ENCODE data around the gene GMDS. TPM values are rescaled to one million over a fixed set of nuclear protein-coding genes. Genes with fewer than 3 reads are reported as not detected.

The GMDS gene
- total RNA-seq, 1 donor from 2014 or later, result 12.6 TPM

DNA sequence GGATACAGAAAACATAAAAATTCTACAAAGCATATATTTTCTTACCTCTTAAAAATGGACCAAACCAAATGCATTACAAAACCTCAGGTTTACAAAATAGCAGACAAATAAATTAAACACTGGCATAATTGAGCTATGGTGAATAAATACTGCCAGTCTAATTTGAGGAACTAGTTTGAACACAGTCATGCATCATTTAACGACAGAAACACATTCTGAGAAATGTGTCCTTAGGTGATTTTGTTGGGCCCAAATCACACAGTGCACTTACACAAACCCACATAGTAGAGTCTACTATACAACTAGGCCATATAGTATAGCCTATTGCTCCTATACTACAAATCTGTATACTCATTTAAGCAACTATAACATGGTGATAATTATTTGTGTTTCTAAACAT, 420.1 kb downstream of the GMDS start:
- DNase-seq, result no peak

DNA sequence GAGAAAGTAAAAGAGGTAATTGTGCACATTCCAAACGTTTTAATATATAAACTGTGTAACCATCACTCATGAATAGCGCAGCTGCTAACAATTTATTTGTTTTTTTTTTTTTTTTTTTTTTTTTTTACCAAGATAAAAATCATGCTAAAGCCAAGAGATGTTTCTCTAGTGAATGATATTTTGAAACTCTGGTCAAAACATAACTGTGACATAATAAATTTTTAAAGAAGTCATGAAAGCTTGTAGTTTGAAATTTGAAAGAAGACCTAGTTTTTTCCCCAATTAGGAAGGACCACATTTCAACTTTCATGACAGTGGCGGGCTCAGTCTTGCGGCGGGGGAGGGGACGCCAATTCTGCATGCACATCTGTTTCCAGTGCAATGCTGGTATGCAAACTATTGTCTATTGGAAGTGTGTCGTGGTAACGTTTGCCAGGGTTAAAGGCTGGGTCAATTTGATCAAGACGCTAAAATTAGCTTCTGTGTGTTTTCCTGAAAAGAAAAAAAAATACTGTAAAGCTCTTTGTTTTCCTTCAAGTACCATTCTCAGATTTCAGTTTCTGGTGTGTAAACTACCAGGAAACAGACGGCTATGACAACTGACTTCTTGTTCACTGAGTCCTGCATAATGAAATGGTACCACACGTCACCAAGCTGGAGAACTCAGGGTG, 423.8 kb downstream of the GMDS start:
- DNase-seq, result peak; percentile 93

DNA sequence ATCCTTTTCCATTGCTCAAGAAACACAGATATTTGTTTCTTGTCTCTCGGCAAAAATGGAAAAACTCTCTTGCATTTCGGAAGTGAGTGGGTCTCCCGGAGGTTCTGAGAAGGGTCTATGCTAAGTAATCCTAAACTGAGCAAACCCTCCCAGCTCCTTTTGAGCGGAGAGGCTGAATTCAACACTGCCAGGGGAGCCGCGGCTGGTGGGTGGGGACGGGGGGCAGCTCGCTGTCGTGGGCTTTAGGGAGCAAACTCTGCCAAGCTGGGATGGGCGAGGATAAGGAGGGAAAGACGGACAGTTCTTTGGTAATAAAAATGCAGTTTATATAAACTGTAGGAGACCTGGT, 424.3 kb downstream of the GMDS start:
- DNase-seq, result peak; percentile 7

DNA sequence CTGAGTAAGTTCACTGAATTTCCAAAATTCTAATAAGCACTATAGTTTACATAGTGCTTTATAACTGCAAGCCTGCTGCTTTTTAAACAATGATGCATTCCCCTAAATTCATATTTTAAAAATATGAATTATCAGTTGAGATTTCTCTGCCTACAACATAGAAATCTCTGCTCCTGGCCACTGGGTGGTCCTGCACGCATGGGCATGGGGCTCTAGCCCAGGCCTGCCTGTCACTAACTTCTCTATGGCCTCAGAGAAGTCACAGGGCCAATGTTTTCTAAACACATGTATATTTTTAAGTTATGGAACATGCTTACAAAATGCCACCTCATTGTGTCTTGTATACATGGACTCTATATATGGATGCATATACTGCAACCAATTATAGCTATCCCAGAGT, 424.7 kb downstream of the GMDS start:
- no peak for DNase-seq

DNA sequence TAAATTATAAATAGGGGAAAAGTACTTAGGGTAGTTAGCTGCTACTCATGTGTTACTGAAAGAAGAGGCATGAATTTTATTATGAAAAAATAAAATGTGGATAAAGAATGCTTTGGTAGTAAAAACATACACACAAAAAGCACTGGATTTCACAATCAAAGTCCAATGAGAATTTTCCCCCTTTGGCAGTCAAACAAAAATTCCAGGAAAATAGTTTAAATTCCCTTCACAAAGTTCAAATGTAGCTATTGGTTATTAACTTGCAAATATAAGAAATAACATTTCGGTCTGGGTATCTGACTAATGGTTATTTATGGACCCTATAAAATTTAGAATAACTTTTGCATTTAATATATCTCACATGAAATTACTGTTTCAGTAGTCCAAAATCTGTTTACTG, 425.2 kb downstream of the GMDS start:
- no peak for DNase-seq

DNA sequence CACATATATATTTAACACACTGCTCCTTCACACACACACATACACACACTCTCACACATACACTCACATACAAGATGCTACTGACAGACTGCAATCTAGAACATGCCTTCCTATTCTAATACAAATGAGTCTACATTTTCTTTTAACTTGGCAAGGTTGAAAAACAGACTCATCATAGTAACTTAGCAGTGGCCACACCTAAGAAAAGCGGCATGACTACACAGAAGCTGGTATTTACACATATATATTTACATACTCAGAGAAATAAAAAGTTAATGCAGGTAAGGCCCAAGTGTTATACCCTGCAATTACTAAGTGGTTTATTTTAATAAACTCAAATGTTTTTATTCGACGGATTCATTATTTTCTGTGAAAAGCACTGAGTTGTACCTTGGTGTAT, 426.4 kb downstream of the GMDS start:
- DNase-seq, result no peak

DNA sequence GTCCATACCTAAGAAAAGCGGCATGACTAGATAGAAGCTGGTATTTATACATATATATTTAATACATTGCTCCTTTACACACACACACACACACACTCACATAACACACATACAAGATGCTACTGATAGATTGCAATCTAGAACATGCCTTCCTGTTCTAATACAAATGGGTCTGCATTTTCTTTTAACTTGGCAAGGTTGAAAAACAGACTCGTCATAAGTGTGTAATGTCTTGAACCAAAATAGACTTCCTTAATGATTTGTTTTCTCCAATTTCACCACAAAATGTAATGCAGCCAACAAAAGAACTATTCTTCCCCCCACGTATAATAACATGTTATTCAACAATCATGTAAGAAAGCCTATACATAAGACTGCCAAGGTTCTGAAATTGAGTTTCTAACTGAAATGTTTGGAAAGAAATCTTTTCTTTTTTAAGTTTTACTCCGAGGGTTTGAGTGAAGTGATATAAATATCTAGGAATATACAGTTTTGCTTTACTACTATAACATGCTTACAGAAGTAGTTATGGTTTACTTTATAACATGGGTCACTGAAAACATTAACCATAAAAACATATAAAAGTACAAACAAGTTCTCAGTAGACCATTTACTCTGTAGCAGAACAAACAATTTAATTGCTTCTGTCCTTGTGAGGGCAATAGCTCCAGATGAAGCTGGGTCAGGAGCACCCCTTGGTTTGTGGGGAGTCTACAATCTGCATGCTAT, 428.2 kb downstream of the GMDS start:
- DNase-seq, result peak; percentile 87

DNA sequence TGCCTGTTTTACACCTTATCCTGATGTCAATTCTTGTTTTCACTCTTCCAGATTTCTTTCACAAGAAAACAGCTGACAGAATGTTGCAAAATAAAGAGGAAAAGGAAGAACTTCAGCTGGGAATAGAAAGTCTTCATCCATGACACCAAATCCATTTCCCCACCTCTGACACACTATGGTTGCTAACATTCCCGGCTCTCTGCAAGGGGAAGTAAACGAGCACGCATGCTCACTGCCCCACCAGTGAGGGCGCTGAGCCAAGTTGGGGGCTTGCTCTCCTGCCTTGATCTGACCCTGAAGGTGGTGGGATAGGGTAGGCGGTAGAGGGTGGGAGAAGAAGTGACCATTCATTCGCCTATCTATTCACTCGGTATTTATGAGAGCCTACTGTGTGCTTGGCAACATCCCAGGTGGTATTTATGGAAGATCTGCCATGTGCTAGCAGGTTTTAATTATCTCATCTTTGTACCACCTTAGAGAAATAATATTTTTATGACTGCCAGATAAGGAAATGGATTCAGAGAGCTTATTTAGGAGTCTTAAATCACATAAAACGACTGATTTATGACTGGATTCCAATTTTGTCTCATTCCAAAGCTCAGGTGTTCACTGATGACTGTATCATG, 429.5 kb downstream of the GMDS start:
- no peak for DNase-seq

DNA sequence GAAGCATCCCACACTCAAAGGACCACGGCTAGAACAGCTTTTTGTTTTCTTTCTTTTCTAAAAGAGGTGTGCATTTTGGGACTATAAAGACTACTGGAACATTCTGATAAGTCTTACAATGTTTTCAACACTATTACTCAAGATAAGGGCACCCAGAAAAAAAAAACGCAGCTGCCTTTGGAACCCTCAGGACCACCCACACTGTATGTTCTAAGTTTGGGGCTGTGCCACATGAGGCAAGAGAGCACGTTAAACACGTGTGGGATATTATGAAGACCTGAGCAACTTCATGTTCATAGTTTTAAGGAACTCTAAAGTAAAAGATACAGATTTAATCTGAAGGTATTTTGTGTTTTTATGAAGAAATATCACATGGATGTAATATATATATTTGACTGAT, 431.1 kb downstream of the GMDS start:
- DNase-seq, result no peak

DNA sequence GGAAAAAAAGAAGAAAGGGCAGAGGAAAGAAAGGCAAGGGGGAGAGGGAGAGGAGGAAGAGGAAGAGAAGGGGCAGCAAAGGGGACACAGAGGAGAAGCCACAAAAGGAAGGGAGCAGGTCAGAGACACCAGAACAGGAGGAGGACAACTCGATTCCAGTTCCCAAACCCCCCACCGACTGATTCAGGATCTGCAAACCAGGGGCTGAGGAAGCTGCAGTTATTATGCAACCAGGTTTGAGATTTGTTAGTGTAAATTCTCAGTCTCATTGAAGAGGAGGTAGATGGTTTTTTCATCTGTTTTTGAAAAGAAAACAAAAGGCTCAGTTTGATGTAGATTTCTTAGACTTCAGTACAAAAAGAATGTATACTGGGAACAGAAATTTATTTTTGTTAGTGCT, 432.9 kb downstream of the GMDS start:
- no peak for DNase-seq

DNA sequence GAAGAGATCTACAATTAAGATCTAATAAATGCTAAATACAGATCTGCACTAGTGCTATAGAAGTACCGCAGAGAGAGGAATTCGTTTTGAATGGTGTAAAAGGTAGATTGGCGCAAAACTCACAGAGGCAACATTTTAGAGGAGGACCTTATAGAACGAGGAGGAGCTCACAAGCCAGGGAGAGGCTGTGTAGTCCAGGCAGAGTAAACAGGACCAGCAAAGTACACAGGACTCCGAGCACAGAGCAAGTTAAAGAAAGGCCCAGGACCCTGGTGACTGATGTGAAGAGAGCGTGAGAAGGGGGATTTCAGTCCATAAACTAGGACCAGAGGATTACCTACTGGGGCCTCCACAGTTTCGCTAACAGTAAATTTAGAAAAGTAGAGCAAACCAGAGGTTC, 433.4 kb downstream of the GMDS start:
- no peak for DNase-seq

DNA sequence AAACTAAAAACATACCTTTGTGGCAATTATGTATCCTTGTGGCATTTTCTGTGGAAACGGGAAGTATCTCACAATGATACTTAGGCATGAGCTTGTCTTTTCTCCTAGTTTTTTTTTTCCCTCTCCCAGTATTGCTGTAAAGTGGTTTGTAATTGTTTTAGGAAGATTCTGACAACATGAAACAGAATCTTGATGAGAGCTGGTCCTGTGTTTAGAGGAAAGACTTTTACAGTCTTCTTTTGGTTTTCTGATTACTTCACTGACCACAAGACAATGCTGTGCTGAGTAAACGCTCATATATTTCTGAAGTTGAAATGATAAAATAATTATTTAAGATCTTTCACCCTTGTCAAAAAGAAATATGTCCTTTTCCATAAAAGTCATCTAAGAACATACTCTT, 434.5 kb downstream of the GMDS start:
- DNase-seq, result no peak

DNA sequence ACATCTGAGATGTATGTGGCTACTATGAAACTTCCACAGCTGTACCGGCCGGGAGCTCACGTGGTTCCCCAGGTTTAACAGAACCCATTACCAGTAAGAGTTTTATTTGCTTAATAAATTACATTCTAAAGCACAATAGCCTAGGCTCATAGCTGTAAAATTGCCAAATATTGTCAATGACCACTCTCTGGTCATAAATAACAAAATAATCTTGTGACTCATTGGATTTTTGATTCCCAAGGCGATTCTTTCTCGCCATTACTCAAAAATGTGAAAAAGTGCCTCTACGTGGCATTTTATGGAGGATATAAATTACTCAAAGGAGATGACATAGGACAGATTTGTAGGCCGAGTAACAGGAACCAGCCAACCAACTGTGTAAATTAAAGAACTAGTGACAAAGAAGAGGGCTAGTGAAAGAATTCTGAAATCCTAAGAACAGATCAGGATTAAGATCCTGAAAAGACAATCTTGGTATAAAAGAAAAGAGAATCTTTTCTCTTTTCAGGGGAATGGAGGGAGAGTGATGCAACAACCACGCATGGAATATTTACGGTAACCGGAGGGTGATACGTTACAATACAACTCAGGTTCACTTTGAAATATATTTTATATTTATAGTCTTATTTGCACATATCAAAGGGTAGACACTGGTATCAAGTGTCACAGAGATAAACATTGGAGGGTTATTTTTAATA, 436.0 kb downstream of the GMDS start:
- DNase-seq, result no peak

DNA sequence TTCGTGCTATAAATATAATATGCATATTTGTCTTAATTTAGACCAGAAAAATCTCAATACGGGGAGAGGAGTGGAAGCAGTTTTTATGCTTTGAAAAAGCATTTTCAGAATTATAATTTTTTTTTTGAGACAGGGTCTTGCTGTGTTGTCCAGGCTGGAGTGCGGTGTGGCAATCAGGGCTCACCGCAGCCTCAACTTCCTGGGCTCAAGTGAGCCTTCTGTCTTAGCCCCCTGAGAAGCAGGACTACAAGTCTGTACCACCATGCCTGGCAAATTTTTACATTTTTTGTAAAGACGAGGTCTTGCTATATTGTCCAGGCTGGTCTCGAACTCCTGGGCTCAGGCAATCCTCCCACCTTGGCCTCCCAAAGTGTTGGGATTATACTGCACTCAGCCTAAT, 438.5 kb downstream of the GMDS start:
- no peak for DNase-seq

DNA sequence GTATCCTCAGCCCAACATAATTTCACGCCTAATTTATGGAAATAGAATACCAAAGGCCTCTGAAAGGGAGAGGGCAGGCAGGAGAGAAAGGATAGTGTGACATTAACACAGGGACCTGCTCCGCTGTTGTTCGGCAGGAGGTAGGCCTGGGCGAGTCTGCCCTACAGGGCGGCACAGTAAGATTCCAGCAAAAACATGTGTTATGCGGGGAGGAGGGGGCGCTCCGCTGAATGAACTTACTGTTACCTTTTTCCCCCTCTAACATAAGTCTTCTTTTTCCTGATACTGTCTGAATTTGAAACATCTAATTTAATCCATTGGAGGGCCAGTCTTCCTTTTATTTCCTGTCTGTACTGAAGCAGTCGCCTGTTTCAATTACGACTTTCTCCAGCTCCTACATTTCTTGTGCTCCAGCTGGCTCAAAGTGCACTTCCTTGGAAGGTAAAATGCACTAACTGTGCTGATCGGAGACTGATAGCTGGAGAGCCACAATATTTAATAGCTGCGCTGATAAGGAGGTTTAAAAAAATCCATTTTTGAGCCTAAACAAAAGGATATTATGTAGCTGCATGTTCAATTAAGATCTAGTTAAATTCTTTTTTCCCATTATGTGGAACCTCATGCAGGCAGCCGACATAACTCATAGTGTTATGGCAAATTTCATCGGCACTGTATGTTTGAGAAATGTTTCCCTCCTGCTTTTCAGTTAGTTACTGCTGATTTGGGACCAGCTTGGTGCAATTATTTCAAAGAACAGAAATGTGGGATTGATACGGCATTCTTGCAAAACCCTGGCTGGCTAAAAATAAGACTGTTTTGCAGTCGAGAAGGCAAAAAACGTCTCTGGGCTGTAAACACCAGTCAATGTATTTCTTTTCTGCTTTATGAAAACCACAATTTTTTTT, 442.7 kb downstream of the GMDS start:
- no peak for DNase-seq

DNA sequence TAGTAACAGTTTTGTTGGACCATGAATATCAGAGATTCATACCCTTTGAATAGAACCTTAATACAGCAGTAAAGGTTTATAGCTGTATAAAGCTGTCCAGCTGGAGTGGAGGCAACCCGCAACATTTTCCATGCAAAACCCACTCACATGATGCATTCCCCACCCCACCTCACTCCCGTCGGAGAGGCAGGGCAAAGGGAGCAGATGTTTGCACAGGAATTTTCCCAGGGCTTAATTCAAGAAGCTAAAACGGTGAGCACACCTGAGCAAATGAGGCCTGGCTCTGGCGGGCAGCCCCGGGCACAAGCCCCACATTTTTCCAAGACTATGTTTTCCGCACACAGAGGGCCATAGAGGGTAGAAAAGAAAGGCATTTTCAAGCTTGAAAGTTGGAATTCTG, 444.0 kb downstream of the GMDS start:
- DNase-seq, result no peak

DNA sequence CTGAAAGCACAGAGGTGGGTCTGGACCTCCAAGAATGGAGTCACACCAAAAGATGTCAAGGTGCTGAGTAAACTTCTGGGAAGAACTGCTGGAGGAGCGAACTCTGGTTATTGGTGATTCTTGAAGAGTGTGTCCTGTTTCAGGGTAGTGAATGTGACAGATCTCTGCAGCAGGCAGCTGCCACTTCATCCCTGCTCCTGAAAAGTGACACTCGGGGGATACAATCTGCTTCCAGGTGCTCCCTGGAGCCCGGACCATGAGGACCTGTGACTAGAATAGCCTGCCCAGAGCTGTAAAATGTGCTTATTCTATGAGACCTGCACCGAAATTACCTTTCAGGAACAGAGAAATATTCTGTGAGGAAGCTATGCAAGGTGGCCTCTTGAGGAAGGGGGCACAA, 444.6 kb downstream of the GMDS start:
- DNase-seq, result no peak

DNA sequence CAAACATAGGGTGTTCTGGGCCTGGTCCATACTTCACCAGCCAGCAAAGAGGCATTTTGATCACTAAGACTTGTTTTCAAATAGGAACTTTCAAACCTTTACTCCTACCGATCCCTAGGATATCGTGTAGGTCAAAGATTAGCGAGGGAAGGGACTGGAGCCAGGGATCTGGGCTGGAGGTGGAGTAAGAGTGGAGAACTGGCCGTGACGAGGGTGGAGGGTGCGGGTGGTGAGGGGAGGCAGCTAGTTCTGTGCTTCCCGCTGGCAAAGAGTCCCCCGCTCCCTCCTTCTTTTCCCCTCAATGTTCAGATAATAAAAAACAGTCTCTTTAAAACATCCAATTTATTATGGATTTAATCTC, 446.5 kb downstream of the GMDS start:
- DNase-seq, result no peak

DNA sequence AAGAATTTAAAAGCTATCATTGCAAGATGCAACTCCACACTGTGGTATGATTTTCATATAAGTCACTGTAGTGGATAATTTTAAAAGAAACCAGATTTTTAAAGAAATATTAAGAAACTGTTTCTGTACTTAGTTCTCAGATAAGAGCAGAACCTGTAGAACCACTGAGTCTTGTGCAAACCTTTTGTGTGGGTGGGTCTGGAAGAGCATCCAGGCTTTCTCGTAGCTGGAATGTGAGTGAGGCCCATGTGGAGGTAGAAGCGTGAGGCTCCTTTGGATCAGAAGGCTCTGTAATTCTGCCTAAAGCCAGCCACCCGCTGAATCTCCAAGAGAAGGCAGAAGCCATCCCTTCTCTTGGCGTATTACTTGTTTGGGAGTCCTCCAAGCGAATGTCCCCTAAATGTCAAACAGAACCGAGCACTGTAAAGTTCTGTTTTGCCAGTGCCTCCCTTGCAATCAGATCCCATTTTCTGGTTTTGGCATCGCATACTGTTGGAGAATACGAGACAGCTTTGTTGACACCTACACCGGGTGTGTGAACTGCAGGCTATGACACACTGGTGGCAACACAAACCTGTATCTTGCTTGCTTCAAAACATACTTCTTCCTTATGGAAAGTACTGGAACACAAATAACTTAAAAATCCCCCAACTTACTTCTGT, 447.0 kb downstream of the GMDS start:
- DNase-seq, result peak; percentile 9

DNA sequence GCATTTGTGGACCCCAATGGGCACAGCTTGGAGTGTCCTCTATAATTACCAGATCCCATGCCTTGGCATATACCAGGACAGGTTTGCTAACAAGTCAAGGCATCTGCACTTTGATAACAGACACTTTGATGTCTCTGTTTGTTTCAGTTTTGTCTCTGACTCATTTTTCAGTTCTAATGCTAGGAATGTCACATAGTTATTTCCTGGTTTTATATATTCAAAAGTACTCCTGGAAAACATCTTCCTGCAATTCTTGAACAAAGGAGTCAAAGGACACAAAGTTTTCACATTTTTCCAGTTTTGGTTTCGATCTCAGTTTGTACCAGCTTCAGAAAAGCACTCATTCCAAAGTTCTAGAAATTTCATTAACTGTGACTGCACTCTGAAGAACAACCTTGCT, 447.6 kb downstream of the GMDS start:
- peak; percentile 75 for DNase-seq

DNA sequence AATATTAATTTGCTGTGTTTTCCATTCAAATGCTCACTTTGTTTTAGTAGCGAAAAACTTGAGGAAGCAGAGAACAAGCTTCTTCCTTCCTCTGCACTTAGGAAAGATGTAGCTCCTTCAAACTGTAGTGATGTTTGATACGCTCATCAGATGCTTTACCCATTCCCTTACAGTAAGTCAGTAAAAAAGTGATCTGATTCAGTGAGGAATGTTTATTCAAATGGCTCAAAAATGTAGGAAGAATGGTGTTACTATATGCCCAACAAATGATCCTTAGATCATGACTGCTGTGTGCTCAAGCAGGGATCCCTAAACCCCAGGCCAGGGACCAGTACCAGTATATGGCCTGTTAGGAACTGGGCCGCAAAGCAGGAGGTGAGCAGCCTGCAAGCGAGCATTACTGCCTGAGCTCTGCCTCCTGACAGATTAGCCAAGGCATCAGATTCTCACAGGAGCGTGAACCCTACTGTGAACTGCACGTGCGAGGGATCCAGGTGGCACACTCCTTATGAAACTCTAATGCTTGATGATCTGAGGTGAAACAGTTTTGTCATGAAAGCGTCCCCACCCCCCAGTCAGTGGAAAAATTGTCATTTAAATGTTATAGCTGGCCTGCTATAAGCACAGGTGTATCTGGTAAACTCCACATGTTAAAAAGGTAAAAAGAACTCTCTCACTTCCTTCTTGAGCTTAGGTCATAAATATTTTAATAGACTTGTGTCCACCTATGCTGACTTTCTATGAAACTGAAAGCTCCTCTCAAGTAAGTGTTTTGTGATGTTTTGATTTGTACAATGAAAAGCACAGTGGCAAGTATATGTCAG, 448.5 kb downstream of the GMDS start:
- DNase-seq, result peak; percentile 42
